Purkinje cell (primary cell): ENCODE measurements around the gene TMEM220. TPM values are rescaled to one million over a fixed set of nuclear protein-coding genes. Genes with fewer than 3 reads are reported as not detected.

ENCODE experiments used
- polyA plus RNA-seq: library from polyadenylated mRNA; unstranded; fragments of >200 nt; fragmentation: Nextera tagmentation; gene quantifications from 2 replicates; pipeline ENCODE4 v1.2.1, GENCODE V29; 2014

Gene TMEM220
- polyA plus RNA-seq: 3.2 and 4.3 TPM in 2 replicates

GRCh38 chr17:10729334-10730193, at the start of gene TMEM220:
Gene TMEM220 (minus strand): TSS chr17:10730023. CDS start chr17:10729851, 172 bp downstream.

DNA sequence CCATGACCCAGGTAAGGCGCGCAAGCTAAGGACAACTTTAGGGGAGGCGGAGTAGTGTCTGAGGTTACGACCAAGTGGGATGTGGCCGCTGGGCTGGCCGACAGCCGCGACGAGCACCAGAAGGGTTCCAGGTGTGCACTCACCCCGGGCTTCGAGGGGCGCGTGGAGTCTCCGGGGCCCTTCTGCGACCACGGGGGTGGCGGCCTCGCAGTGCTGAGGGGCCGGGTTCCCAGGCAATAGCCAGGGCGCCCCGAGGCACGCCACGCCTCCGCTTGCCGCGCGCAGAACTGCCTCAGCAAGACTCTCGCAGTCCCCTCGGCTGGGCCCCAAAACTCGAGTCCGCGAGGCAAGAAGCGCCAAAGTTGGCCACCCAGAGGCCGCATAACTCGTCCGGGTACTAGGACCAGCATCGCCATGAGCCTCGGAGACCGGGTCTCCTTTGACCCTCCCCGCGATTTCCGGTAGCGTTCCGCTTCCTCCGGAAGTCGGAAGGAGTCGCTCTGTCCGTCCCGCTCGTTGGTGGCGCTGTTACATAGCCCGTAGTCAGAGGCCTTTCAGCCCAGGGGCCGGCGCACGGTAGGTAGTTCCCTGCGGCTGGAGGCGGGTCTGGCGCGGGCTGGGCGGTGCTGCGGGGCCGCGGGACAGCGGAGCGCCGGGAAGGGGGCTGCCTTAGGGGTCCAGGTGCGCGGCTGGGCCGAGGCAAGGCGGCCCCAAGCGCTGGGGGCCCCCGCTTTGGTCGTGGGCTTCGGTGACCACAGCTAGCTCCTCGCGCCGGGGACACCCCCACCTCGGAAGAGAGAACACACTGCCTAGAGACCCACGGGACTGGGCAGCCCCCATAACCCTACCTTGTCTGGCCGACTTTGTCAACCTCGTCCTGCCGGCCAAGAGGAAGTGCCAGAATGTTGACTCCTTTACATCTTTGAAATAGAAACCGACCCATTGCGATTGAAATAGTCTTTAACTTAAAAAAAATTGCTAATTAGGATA, 32.4 kb downstream of the TMEM220 start, which contains the start of the genes ADPRM and SCO1:
TSS of gene ADPRM (plus strand) at position 503 of the 990 bp plus-strand sequence. CDS start 7,333 bp downstream, outside the sequence.
TSS of gene SCO1 (minus strand) at position 442 of the 990 bp plus-strand sequence. CDS start at position 416, 26 bp downstream.

Other genes starting within 250 kb of the TMEM220 start
- not detected in 2 replicates for gene MYH1, start 211.5 kb downstream of the TMEM220 start, polyA plus RNA-seq
- gene MYH2, start 180.4 kb downstream of the TMEM220 start, polyA plus RNA-seq: not detected in 2 replicates
- gene MYH3, start 72.7 kb downstream of the TMEM220 start, polyA plus RNA-seq: not detected in 2 replicates
- gene SCO1, start 32.5 kb downstream of the TMEM220 start, polyA plus RNA-seq: 25.3 and 26.8 TPM in 2 replicates
- 27.4 and 36.1 TPM in 2 replicates for gene ADPRM, start 32.4 kb downstream of the TMEM220 start, polyA plus RNA-seq
- not detected in 2 replicates for gene TMEM238L, start 74.1 kb upstream of the TMEM220 start, polyA plus RNA-seq
- gene PIRT, start 108.1 kb upstream of the TMEM220 start, polyA plus RNA-seq: 0.20 and 0.95 TPM in 2 replicates